DND-41 (cell line): ENCODE results near the gene NRP1.

Source experiments
- ATAC-seq: fragments of 200-7000 bp; cut with Tn5 transposase; 3 replicates; pipeline ENCODE4 v1.9.1; 2021; ENCODE audit warnings: low read depth; ENCODE audit not compliant: insufficient read depth
- DNase-seq: peaks from one replicate; pipeline ENCODE4 v3.0.0-alpha.2; 2020
- H2AFZ ChIP-seq: 2 replicates; pipeline ENCODE4 v1.6.0; 2012; ENCODE audit warnings: low read depth, low read length
- H3K27ac ChIP-seq: 2 replicates; pipeline ENCODE4 v1.5.1; 2012; ENCODE audit warnings: low read length, inconsistent platforms
- H3K27me3 ChIP-seq: fragments of 200-600 bp; sonication (generic); 2 replicates; pipeline ENCODE4 v1.6.0; 2012; ENCODE audit warnings: low read length, mild to moderate bottlenecking, inconsistent platforms; ENCODE audit not compliant: insufficient read depth, poor library complexity
- H3K36me3 ChIP-seq: 2 replicates; pipeline ENCODE4 v1.5.1; 2012; ENCODE audit warnings: low read length, inconsistent platforms; ENCODE audit not compliant: insufficient read depth
- H3K4me1 ChIP-seq: 2 replicates; pipeline ENCODE4 v1.5.1; 2012; ENCODE audit warnings: mild to moderate bottlenecking, low read length; ENCODE audit not compliant: insufficient read depth
- H3K4me2 ChIP-seq: 2 replicates; pipeline ENCODE4 v1.6.0; 2012; ENCODE audit warnings: mild to moderate bottlenecking, moderate library complexity, low read length, inconsistent platforms; ENCODE audit not compliant: insufficient read depth
- H3K4me3 ChIP-seq, 2 experiments: fragments of 200-600 bp in 1 of 2; shearing (Covaris generic) in 1 of 2; 2 replicates each; pipeline ENCODE4 v1.5.1; 2012 to 2016; ENCODE audit warnings: inconsistent platforms in 2 of 2, low read length in 2 of 2, mild to moderate bottlenecking in 2 of 2, low read depth in 1 of 2, moderate library complexity in 1 of 2
- H3K79me2 ChIP-seq: 2 replicates; pipeline ENCODE4 v1.6.0; 2012; ENCODE audit warnings: low read length, inconsistent platforms; ENCODE audit not compliant: insufficient read depth
- H3K9ac ChIP-seq: 2 replicates; pipeline ENCODE4 v1.6.0; 2012; ENCODE audit warnings: low read depth, mild to moderate bottlenecking, inconsistent platforms, low read length, moderate library complexity
- H3K9me3 ChIP-seq: 2 replicates; pipeline ENCODE4 v1.5.1; 2012; ENCODE audit warnings: low read length, moderate library complexity, mild to moderate bottlenecking, inconsistent platforms; ENCODE audit not compliant: insufficient read depth, severe bottlenecking
- H4K20me1 ChIP-seq: 2 replicates; pipeline ENCODE4 v1.6.0; 2012; ENCODE audit warnings: low read length; ENCODE audit not compliant: insufficient read depth
- EZH2 ChIP-seq: IDR thresholded peaks from 3 replicates; pipeline ENCODE4 v1.6.1; 2012; ENCODE audit warnings: borderline replicate concordance, low read depth, mild to moderate bottlenecking, moderate library complexity, low read length, inconsistent platforms; ENCODE audit not compliant: severe bottlenecking
- TF ChIP-seq, protein P1 (sequence below): IDR thresholded peaks from 2 replicates; pipeline ENCODE4 v1.5.1; 2012; ENCODE audit warnings: borderline replicate concordance, low read length, moderate library complexity, mild to moderate bottlenecking; ENCODE audit not compliant: poor library complexity, severe bottlenecking; ENCODE audit errors: extremely low read depth

The NRP1 gene

DNA sequence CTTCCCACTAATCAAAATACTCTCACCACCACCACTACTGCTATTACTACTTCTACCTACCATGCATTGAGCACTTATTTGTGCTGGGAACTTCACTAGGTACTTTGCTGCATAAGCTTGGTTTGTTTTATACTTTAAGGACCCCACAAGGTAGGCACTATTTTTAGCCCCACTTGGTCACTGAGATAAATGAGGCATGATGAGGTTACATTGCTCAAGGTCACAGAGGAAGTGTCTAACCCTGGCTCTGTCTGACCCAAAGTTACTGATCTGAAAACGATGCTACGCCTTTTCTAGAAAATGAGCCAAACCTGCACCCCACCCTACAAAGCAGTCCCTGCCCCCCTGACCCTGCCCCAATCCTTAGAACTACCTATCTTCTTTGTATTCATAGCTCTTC, 35.6 kb downstream of the NRP1 start:
- TF ChIP-seq EZH2 = no peak
- DNase-seq (no peak), ATAC-seq (no peak)
- H4K20me1 ChIP-seq = no peaks in the 10 kb centered on the region
- no peak overlapping the region for H3K4me3 ChIP-seq
- no peak overlapping the region for H3K4me2 ChIP-seq
- no peak overlapping the region for H2AFZ ChIP-seq
- H3K9ac ChIP-seq = no peak overlapping the region
- no peaks in the 10 kb centered on the region for H3K9me3 ChIP-seq
- no peaks in the 10 kb centered on the region for H3K4me1 ChIP-seq
- no peaks in the 10 kb centered on the region for H3K36me3 ChIP-seq
- no peaks in the 10 kb centered on the region for H3K79me2 ChIP-seq
- no peaks in the 10 kb centered on the region for H3K27me3 ChIP-seq
- H3K27ac ChIP-seq = no peak overlapping the region

DNA sequence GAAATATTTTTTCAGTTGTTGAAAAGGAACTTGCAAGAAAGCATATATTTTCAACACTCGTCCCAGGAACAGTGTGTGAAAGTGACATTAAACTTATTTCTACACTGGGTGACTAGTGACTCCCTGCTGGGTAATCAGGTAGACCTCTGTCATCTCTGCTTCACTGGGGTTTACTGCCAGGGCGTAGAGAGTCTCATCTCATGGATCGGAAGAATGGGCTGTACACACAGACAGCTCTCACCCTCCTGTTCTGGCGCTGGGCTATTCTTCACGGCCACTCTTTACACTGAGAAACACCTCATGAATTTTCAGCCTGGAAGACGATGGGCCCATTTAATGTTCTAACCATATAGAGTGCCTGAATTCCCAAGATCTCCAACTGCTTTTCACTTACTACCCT, 36.4 kb downstream of the NRP1 start:
- H3K4me2 ChIP-seq = no peak overlapping the region
- ATAC-seq (no peak), DNase-seq (no peak)
- no peak overlapping the region for H3K4me3 ChIP-seq
- H3K9ac ChIP-seq = no peak overlapping the region
- no peaks in the 10 kb centered on the region for H3K27me3 ChIP-seq
- no peaks in the 10 kb centered on the region for H3K79me2 ChIP-seq
- no peaks in the 10 kb centered on the region for H3K9me3 ChIP-seq
- no peaks in the 10 kb centered on the region for H3K4me1 ChIP-seq
- no peaks in the 10 kb centered on the region for H4K20me1 ChIP-seq
- H2AFZ ChIP-seq = no peak overlapping the region
- H3K36me3 ChIP-seq = no peaks in the 10 kb centered on the region
- TF ChIP-seq EZH2 = no peak
- H3K27ac ChIP-seq = no peak overlapping the region

DNA sequence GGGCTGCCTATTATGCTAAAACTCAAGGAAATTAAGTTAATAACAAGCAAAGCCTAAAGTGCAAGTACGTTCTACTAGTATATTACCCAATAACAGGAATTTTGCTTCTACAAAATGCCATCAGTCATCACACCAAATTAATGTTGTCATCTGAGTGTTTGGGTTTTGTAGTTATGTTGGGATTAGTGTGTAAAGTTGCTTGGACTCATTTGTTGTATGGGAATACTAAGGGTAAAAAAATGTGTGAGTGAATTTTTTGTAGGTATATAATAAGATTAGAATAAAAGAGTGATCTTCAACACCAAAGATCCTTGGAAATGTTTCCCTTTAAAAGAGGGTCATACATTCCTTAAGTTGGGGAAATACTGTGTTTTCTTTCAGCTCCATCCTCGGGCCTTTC, 38.6 kb downstream of the NRP1 start:
- Histone ChIP-seq H3K9me3 (no peaks in the 10 kb centered on the region), H3K79me2 (no peaks in the 10 kb centered on the region), H3K27me3 (no peaks in the 10 kb centered on the region), H3K9ac (no peak overlapping the region), H3K36me3 (no peaks in the 10 kb centered on the region), H3K4me2 (no peak overlapping the region), H4K20me1 (no peaks in the 10 kb centered on the region), H3K4me1 (no peaks in the 10 kb centered on the region), H2AFZ (no peak overlapping the region), H3K4me3 (no peak overlapping the region), H3K27ac (no peak overlapping the region)
- ATAC-seq = no peak
- no peak for TF ChIP-seq EZH2
- TF ChIP-seq, protein P1, sequence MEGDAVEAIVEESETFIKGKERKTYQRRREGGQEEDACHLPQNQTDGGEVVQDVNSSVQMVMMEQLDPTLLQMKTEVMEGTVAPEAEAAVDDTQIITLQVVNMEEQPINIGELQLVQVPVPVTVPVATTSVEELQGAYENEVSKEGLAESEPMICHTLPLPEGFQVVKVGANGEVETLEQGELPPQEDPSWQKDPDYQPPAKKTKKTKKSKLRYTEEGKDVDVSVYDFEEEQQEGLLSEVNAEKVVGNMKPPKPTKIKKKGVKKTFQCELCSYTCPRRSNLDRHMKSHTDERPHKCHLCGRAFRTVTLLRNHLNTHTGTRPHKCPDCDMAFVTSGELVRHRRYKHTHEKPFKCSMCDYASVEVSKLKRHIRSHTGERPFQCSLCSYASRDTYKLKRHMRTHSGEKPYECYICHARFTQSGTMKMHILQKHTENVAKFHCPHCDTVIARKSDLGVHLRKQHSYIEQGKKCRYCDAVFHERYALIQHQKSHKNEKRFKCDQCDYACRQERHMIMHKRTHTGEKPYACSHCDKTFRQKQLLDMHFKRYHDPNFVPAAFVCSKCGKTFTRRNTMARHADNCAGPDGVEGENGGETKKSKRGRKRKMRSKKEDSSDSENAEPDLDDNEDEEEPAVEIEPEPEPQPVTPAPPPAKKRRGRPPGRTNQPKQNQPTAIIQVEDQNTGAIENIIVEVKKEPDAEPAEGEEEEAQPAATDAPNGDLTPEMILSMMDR = no peak
- DNase-seq = no peak

- H3K9me3 ChIP-seq = no peaks in the 10 kb centered on the region
- H3K27ac ChIP-seq = no peak overlapping the region
- no peak for TF ChIP-seq EZH2
- TF ChIP-seq, protein P1 = no peak
- no peak overlapping the region for H3K9ac ChIP-seq
- H4K20me1 ChIP-seq = no peaks in the 10 kb centered on the region
- no peaks in the 10 kb centered on the region for H3K4me1 ChIP-seq
- no peak overlapping the region for H2AFZ ChIP-seq
- DNase-seq (no peak), ATAC-seq (no peak)
- no peaks in the 10 kb centered on the region for H3K27me3 ChIP-seq
- no peaks in the 10 kb centered on the region for H3K36me3 ChIP-seq
- H3K4me2 ChIP-seq = no peak overlapping the region
- no peaks in the 10 kb centered on the region for H3K79me2 ChIP-seq
- H3K4me3 ChIP-seq = no peak overlapping the region
Measured at GRCh38 chr10:33293531-33294170, 40.8 kb downstream of the NRP1 start.
